HT-29 (cell line): Measurements from ENCODE around the gene CYTH1. TPM values are rescaled to one million over a fixed set of nuclear protein-coding genes. Genes with fewer than 3 reads are reported as not detected.

ENCODE experiments used
- small RNA-seq: library from RNA; depleted of rRNA; stranded (forward); fragments of <200 nt; gene quantifications from one replicate; pipeline ENCODE3, GENCODE V24; 2014
- total RNA-seq: library from RNA; depleted of rRNA; stranded (reverse); fragments of >200 nt; shearing (Covaris generic); gene quantifications from 2 replicates; pipeline ENCODE4 v1.2.3, GENCODE V29; 2014; rRNA removed

CYTH1 gene
- total RNA-seq, 1 experiment from 2014 or later: 14.1 TPM

Small RNA genes lying within 50 kb of the gene (small RNA-seq; reads per million reads assigned to genes)
- gene RNU6-638P: not detected

Other genes starting within 250 kb of the CYTH1 start
- gene DNAH17, start 204.9 kb downstream of the CYTH1 start, total RNA-seq: not detected in 2 replicates
- gene USP36, start 58.5 kb upstream of the CYTH1 start, total RNA-seq: 36.8 and 42.2 TPM in 2 replicates
- gene CEP295NL, start 120.9 kb upstream of the CYTH1 start, total RNA-seq: 0.05 and 2.1 TPM in 2 replicates
- gene TIMP2, start 143.1 kb upstream of the CYTH1 start, total RNA-seq: 10.5 and 12.6 TPM in 2 replicates
- 1,319 and 1,392 TPM in 2 replicates for gene LGALS3BP, start 197.7 kb upstream of the CYTH1 start, total RNA-seq
- gene CANT1, start 227.5 kb upstream of the CYTH1 start, total RNA-seq: 89.2 and 96.4 TPM in 2 replicates
- gene C1QTNF1, start 241.9 kb upstream of the CYTH1 start, total RNA-seq: 3.6 and 7.5 TPM in 2 replicates